ENCODE results near the gene DCBLD1. TPM values are rescaled to one million over a fixed set of nuclear protein-coding genes. Genes with fewer than 3 reads are reported as not detected.
A peak's percentile ranks its signal among the peaks of the same experiment; 100 is the strongest.

Gene DCBLD1
- total RNA-seq, 1 donor from 2014 or later: 30.1 TPM

DNA sequence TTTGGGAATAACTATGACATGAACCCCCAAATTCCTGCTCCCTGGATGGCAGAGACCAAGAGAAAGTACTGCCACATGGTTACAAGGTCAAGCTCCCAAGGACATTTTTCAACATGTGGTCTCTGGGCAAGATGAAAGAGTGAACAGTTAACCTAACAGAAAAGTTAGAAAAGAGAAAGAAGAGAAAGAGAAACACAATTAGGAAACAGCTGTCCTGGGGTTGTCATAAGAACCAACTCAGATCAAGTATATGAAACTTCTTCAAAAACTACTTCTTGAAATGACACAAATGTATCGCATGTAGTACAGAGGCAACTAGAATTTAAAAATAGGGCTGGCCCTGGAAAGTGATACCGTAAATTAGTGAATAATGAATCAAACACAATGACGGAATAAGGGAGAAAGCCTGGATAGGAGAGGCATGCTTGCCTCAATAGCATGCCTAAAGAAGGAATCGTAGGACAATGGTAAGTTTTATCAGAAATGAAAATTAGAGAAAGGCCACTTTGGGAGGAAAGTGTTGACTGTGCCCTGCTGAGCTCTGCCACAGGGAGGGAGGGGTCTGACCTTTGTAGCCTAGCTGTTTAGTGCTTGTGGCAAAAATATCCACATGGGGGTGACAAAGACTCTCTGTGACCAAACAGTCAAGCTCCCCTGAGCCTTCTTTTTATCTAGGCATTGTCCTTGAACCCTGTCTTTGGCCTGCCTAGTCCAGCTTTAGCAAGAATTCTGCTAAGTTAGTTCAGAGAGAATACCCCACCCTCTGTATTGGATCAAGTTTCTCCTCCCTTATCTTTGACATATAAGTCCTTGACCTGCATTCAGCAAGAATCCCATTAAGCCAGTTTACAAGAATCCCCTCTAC is 4.3 kb upstream of the DCBLD1 start:
- Mint-ChIP-seq H3K9me3 (no peaks in the 10 kb centered on the region), H3K36me3 (no peaks in the 10 kb centered on the region), H3K4me3 (no peak overlapping the region), H3K27ac (no peak overlapping the region), H3K4me1 (peaks cover 18% of the 10 kb centered on the region), H3K27me3 (ENCODE audit: low read depth) (peaks cover 13% of the 10 kb centered on the region)
- DNase-seq (ENCODE audit: low spot score in 2 of 2, unreplicated experiment in 2 of 2): no peak
- TF ChIP-seq, protein P1, sequence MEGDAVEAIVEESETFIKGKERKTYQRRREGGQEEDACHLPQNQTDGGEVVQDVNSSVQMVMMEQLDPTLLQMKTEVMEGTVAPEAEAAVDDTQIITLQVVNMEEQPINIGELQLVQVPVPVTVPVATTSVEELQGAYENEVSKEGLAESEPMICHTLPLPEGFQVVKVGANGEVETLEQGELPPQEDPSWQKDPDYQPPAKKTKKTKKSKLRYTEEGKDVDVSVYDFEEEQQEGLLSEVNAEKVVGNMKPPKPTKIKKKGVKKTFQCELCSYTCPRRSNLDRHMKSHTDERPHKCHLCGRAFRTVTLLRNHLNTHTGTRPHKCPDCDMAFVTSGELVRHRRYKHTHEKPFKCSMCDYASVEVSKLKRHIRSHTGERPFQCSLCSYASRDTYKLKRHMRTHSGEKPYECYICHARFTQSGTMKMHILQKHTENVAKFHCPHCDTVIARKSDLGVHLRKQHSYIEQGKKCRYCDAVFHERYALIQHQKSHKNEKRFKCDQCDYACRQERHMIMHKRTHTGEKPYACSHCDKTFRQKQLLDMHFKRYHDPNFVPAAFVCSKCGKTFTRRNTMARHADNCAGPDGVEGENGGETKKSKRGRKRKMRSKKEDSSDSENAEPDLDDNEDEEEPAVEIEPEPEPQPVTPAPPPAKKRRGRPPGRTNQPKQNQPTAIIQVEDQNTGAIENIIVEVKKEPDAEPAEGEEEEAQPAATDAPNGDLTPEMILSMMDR (IDR thresholded peaks at IDR 0.05; ENCODE audit: unreplicated experiment): no peak

DNA sequence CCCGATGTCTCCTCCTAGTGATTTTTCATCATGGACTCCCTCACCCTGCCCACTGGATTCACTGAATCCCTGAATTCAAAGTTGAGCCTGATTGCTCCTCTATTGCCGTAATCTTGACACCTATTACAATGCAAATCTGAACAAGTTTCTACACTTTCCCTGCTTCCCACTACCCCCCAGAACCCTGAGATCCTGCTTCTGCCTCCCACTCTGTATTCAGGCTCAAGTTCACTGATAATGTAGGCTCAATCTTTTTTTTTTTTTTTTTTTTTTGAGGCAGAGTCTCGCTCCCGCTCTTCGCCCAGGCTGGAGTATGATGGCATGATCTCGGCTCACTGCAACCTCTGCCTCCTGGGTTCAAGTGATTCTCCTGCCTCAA is 3.6 kb upstream of the DCBLD1 start:
- no peak for DNase-seq (ENCODE audit: low spot score in 2 of 2, unreplicated experiment in 2 of 2)
- Mint-ChIP-seq H3K4me3 (no peak overlapping the region), H3K27me3 (ENCODE audit: low read depth) (peaks cover 13% of the 10 kb centered on the region), H3K27ac (no peak overlapping the region), H3K36me3 (no peaks in the 10 kb centered on the region), H3K9me3 (no peaks in the 10 kb centered on the region), H3K4me1 (peaks cover 22% of the 10 kb centered on the region)
- TF ChIP-seq, protein P1 (IDR thresholded peaks at IDR 0.05; ENCODE audit: unreplicated experiment): no peak

DNA sequence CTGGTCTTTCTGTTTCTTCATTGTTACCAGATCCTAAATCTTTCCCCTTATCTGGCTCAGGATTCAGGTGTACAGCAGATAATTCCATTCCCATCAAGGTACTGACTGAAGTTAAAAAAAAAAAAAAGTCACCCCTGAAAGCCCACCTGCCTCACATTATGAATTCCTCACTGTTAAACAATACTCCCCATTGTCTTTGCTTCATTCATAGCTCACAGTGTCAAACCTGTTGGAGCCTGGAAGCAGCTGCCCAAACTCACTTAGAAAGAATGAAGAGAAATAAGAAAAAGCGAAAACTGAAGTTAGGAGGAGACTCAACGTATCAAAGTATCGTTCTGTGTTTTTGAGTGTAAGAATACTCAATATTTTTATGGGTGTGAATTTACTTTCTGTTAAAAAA is 1.8 kb upstream of the DCBLD1 start:
- DNase-seq (ENCODE audit: low spot score in 2 of 2, unreplicated experiment in 2 of 2): no peak
- H3K36me3 Mint-ChIP-seq: no peaks in the 10 kb centered on the region
- peak overlapping the region; percentile 55 for H3K27ac Mint-ChIP-seq
- H3K9me3 Mint-ChIP-seq: no peaks in the 10 kb centered on the region
- TF ChIP-seq, protein P1 (IDR thresholded peaks at IDR 0.05; ENCODE audit: unreplicated experiment): no peak
- H3K4me3 Mint-ChIP-seq: no peak overlapping the region
- peaks cover 13% of the 10 kb centered on the region for H3K27me3 Mint-ChIP-seq (ENCODE audit: low read depth)
- H3K4me1 Mint-ChIP-seq: peaks cover 32% of the 10 kb centered on the region

DNA sequence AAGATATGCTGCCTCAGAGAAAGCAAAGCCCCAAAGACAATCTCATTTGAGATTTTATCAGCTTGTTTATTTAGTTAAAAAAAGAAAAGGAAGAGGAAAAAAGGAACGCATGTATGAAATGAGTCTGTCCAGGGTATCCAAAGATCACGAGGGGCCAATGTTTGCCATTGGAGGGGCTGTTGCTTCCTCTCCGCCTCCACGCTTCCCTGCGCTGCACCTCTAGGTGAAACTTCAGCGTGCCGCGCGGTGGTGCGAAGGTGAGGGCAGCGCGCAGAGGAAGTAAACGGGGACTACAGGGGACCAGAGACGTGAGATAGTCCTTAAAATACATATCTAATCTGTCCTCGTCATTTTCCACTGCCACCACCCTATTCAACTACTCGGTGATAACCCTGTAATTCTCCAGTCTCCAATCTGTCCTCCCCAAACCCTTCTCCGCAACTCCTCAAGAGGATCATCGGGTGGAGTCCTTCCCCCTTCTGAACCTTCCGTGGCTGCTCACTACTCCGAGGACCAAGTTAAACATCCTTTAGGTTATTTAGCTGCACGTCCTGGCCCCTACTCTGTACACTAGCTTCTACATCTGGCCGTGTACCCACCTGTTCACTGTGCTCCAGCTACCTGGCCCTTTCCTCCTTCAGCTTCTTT is 1.1 kb upstream of the DCBLD1 start:
- Mint-ChIP-seq H3K36me3 (no peaks in the 10 kb centered on the region), H3K4me1 (peaks cover 35% of the 10 kb centered on the region), H3K27me3 (ENCODE audit: low read depth) (peaks cover 13% of the 10 kb centered on the region), H3K9me3 (no peaks in the 10 kb centered on the region), H3K4me3 (peak overlapping the region; percentile 83), H3K27ac (peak overlapping the region; percentile 52)
- DNase-seq (ENCODE audit: low spot score in 2 of 2, unreplicated experiment in 2 of 2): no peak
- TF ChIP-seq, protein P1 (IDR thresholded peaks at IDR 0.05; ENCODE audit: unreplicated experiment): no peak

DNA sequence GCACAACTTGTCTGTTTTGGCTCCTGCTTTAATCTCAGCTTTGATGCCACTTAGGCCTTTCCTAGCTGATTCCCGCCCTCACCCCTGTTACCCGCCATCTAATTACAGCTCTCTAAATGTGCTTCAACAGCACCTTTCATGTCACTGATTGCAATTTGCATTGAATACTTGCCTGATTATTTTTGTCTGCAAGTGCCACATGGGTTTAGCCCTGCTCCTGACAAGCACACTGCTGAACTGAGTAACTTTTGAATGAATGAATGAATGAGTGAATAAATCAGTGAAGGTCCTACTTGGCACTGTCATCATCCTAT is 591 bp upstream of the DCBLD1 start:
- DNase-seq (ENCODE audit: low spot score in 2 of 2, unreplicated experiment in 2 of 2): no peak
- Mint-ChIP-seq H3K9me3 (no peaks in the 10 kb centered on the region), H3K4me1 (peaks cover 36% of the 10 kb centered on the region), H3K27me3 (ENCODE audit: low read depth) (peaks cover 13% of the 10 kb centered on the region), H3K36me3 (peaks cover 1% of the 10 kb centered on the region), H3K4me3 (peak overlapping the region; percentile 83), H3K27ac (peak overlapping the region; percentile 87)
- TF ChIP-seq, protein P1 (IDR thresholded peaks at IDR 0.05; ENCODE audit: unreplicated experiment): no peak

Measured in mesothelial cell of epicardium (in vitro differentiated cells).